A673 (cell line): ENCODE data around the gene TBCA. TPM values are rescaled to one million over a fixed set of nuclear protein-coding genes. Genes with fewer than 3 reads are reported as not detected.

Experiments used
- BruUV-seq: library from RNA; stranded (reverse); fragments of 400-500 nt; replicated peaks from 2 replicates; lab custom pipeline; 2021; lab: Mats Ljungman, UMichigan
- CTCF ChIA-PET: fragments of 300-600 bp; sonication (Branson Sonifier 250); formaldehyde crosslinking; loops from one replicate; lab custom pipeline; 2022; ENCODE audit warnings: antibody characterized with exemption; lab: Charles Lee
- POLR2A ChIA-PET: fragments of 300-600 bp; sonication (Branson Sonifier 250); formaldehyde crosslinking; loops from one replicate; lab custom pipeline; 2022; ENCODE audit warnings: antibody characterized with exemption; ENCODE audit not compliant: low non-redundant PET; lab: Charles Lee
- DNase-seq: peaks from one replicate; pipeline ENCODE4 v3.0.0-alpha.2; 2015; ENCODE audit warnings: low spot score
- H3K27ac ChIP-seq: fragments of 200-600 bp; sonication (generic); 2 replicates; pipeline ENCODE4 v1.5.1; 2016; ENCODE audit warnings: mixed run types, low read depth, mild to moderate bottlenecking, mixed read lengths, antibody characterized with exemption, low read length; ENCODE audit not compliant: poor library complexity, severe bottlenecking
- H3K27me3 ChIP-seq: fragments of 200-600 bp; sonication (generic); replicated peaks from 2 replicates; pipeline ENCODE4 v1.6.1; 2017; ENCODE audit warnings: mixed run types, low read depth, mild to moderate bottlenecking, mixed read lengths, antibody characterized with exemption, low read length; ENCODE audit not compliant: insufficient read depth, poor library complexity
- H3K36me3 ChIP-seq: fragments of 200-600 bp; sonication (generic); 2 replicates; pipeline ENCODE4 v1.6.1; 2016; ENCODE audit warnings: mixed run types, mild to moderate bottlenecking, mixed read lengths, antibody characterized with exemption, low read length; ENCODE audit not compliant: insufficient read depth, poor library complexity, severe bottlenecking
- H3K4me1 ChIP-seq: fragments of 200-600 bp; sonication (generic); 2 replicates; pipeline ENCODE4 v1.6.1; 2017; ENCODE audit warnings: mixed run types, mild to moderate bottlenecking, mixed read lengths, antibody characterized with exemption, low read length; ENCODE audit not compliant: insufficient read depth, poor library complexity, severe bottlenecking
- H3K4me3 ChIP-seq: fragments of 200-600 bp; sonication (generic); 2 replicates; pipeline ENCODE4 v1.5.1; 2016; ENCODE audit warnings: low read depth, mixed run types, mild to moderate bottlenecking, mixed read lengths, low read length; ENCODE audit not compliant: poor library complexity, severe bottlenecking
- H3K9me3 ChIP-seq: fragments of 200-600 bp; sonication (generic); 2 replicates; pipeline ENCODE4 v1.6.1; 2016; ENCODE audit warnings: mixed run types, low read depth, mild to moderate bottlenecking, mixed read lengths, antibody characterized with exemption, low read length; ENCODE audit not compliant: poor library complexity, severe bottlenecking
- CTCF ChIP-seq: fragments of 300-800, 200-600 bp; sonication (generic); conservative IDR thresholded peaks from 2 replicates; pipeline ENCODE4 v1.5.1; 2017; ENCODE audit warnings: low read depth, mild to moderate bottlenecking, antibody characterized with exemption, low read length, moderate library complexity, mixed read lengths
- EZH2 ChIP-seq: fragments of 200-600 bp; sonication (generic); IDR thresholded peaks from 2 replicates; pipeline ENCODE4 v1.6.1; 2017; ENCODE audit warnings: borderline replicate concordance, low read depth, mild to moderate bottlenecking, mixed read lengths, antibody characterized with exemption, low read length; ENCODE audit not compliant: poor library complexity, severe bottlenecking
- intact Hi-C: fragments of 100-400 bp; cut with micrococcal nuclease; formaldehyde crosslinking; loops from one replicate; pipeline ENCODE4 v1.10.0; 2022; ENCODE audit not compliant: unreplicated experiment
- total RNA-seq: library from RNA; stranded (reverse); gene quantifications from 2 replicates; pipeline ENCODE4 v1.2.3, GENCODE V29; 2021

The TBCA gene
- total RNA-seq, 1 experiment from 2014 or later = 297 TPM

- intact Hi-C loops = no loop called here
- TF ChIP-seq CTCF (no peak), EZH2 (no peak)
- Histone ChIP-seq H3K9me3 (peaks cover 13% of the 10 kb centered on the region), H3K27ac (no peak overlapping the region), H3K4me3 (no peak overlapping the region), H3K4me1 (no peaks in the 10 kb centered on the region), H3K27me3 (no peaks in the 10 kb centered on the region), H3K36me3 (no peaks in the 10 kb centered on the region)
- ChIA-PET CTCF (no interaction called here), POLR2A (no interaction called here)
- DNase-seq = no peak
- no TSS peak for BruUV-seq
Observed at GRCh38 chr5:77734885-77735284, 41.3 kb downstream of the TBCA start.

DNA sequence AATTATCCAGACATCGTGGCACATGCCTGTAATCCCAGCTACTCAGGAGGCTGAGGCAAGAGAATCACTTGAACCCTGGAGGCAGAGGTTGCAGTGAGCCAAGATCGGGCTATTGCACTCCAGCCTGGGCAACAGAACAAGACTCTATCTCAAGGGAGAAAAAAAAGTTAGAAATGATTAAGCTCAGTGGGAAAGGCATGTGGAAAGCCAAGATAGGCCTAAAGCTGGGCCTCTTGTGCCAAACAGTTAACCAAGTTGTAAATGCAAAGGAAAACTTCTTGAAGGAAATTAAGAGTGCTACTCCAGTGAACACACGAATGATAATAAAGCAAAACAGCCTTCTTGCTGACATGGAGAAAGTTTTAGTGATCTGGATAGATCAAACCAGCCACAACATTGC lies 43.0 kb downstream of the TBCA start:
- ChIA-PET CTCF (no interaction called here), POLR2A (no interaction called here)
- no TSS peak for BruUV-seq
- Histone ChIP-seq H3K27ac (no peak overlapping the region), H3K9me3 (peaks cover 13% of the 10 kb centered on the region), H3K4me3 (no peak overlapping the region), H3K36me3 (no peaks in the 10 kb centered on the region), H3K4me1 (no peaks in the 10 kb centered on the region), H3K27me3 (no peaks in the 10 kb centered on the region)
- intact Hi-C loops = no loop called here
- no peak for DNase-seq
- TF ChIP-seq EZH2 (no peak), CTCF (no peak)

- Histone ChIP-seq H3K27ac (no peak overlapping the region), H3K27me3 (no peaks in the 10 kb centered on the region), H3K4me1 (peaks cover 7% of the 10 kb centered on the region), H3K36me3 (no peaks in the 10 kb centered on the region), H3K9me3 (no peaks in the 10 kb centered on the region), H3K4me3 (no peak overlapping the region)
- CTCF ChIA-PET = no interaction called here
- no peak for DNase-seq
- BruUV-seq = no TSS peak
- POLR2A ChIA-PET = no interaction called here
- TF ChIP-seq EZH2 (no peak), CTCF (no peak)
- intact Hi-C loops = no loop called here
Observed at GRCh38 chr5:77727190-77727589, 48.9 kb downstream of the TBCA start.
